Left lung (tissue), 10 donors: ENCODE measurements around the gene MLST8. TPM values are rescaled to one million over a fixed set of nuclear protein-coding genes. Genes with fewer than 3 reads are reported as not detected.

Experiments used
- ATAC-seq: fragments of 200-7000 bp; cut with Tn5 transposase; one replicate; pipeline ENCODE4 v1.9.1; 2020; ENCODE audit warnings: moderate library complexity
- DNase-seq, 4 donors: peaks; one replicate each; pipeline ENCODE4 v3.0.0-alpha.2; 2013 to 2020
- H3K27ac ChIP-seq, 2 donors: fragments of 200-600 bp; sonication (generic) in 1 of 2; one replicate each; pipeline versions ENCODE4 v1.5.0 to v1.8.0; 2020 to 2021
- H3K27me3 ChIP-seq, 2 donors: fragments of 200-600 bp; sonication (generic) in 1 of 2; one replicate each; pipeline versions ENCODE4 v1.5.0 to v1.8.0; 2020 to 2021
- H3K36me3 ChIP-seq, 2 donors: fragments of 200-600 bp; sonication (generic) in 1 of 2; one replicate each; pipeline versions ENCODE4 v1.5.0 to v1.8.0; 2020 to 2021
- H3K4me1 ChIP-seq, 2 donors: fragments of 200-600 bp; one replicate each; pipeline ENCODE4 v1.8.0; 2021
- H3K4me3 ChIP-seq, 2 donors: fragments of 200-600 bp; sonication (generic) in 1 of 2; one replicate each; pipeline versions ENCODE4 v1.5.0 to v1.8.0; 2020 to 2021; ENCODE audit warnings: mild to moderate bottlenecking in 1 of 2
- H3K9me3 ChIP-seq, 2 donors: fragments of 200-600 bp; sonication (generic) in 1 of 2; one replicate each; pipeline versions ENCODE4 v1.5.0 to v1.8.0; 2020 to 2021
- CTCF ChIP-seq, 2 donors: fragments of 200-600 bp; sonication (generic) in 1 of 2; IDR thresholded peaks; one replicate each; pipeline versions ENCODE4 v1.5.0 to v1.8.0; 2021; ENCODE audit warnings: antibody characterized with exemption in 2 of 2
- intact Hi-C, 2 donors: fragments of 100-400 bp; cut with DNase I; formaldehyde crosslinking; loops; one replicate each; pipeline versions ENCODE4 v1.11.2 to v1.14.2; 2022
- polyA plus RNA-seq, 6 donors: library from polyadenylated mRNA; unstranded; fragments of 120-200 nt; gene quantifications; one replicate each; pipeline ENCODE4 v1.2.1, GENCODE V29; 2013; ENCODE audit not compliant: insufficient read length in 6 of 6
- total RNA-seq, 2 donors: library from RNA; stranded (reverse); fragmentation: NEBNext Ultra II Directional; extraction: Animal tissue kit (Norgen Biotek cat#: 25700); gene quantifications; one replicate each; pipeline ENCODE4 v1.2.1, GENCODE V29; 2021
- donor health status: DM: no; HTN: yes; CAD: no.
- donor health status: DM: no; HTN: no; CAD: no.

The MLST8 gene
- total and polyA plus RNA-seq, 8 donors = 29.8 to 40.3 (median 37.0) TPM

- Histone ChIP-seq H3K27ac (no peak overlapping the region), H3K4me1 (no peaks in the 10 kb centered on the region), H3K27me3 (no peaks in the 10 kb centered on the region), H3K9me3 (peaks cover 0 to 3% of the 10 kb centered on the region in 2 donors), H3K4me3 (no peak overlapping the region), H3K36me3 (peaks cover 0 to 61% of the 10 kb centered on the region in 2 donors)
- intact Hi-C loops = no loop called here
- DNase-seq = no peak
- no peak for ATAC-seq
- no peak for TF ChIP-seq CTCF (IDR thresholded peaks at IDR 0.05)
These were observed 27.7 kb upstream of the MLST8 start for GRCh38 chr16:2177561-2177960.

- no peak overlapping the region for H3K4me3 ChIP-seq
- H3K27me3 ChIP-seq = no peaks in the 10 kb centered on the region
- no peaks in the 10 kb centered on the region for H3K4me1 ChIP-seq
- peaks cover 0 to 51% of the 10 kb centered on the region in 2 donors for H3K36me3 ChIP-seq
- intact Hi-C loops = no loop called here
- DNase-seq = no peak
- ATAC-seq = peak; percentile 35
- H3K9me3 ChIP-seq = peaks cover 0 to 3% of the 10 kb centered on the region in 2 donors
- no peak for TF ChIP-seq CTCF (IDR thresholded peaks at IDR 0.05)
- H3K27ac ChIP-seq = no peak overlapping the region
These were observed 26.7 kb upstream of the MLST8 start for GRCh38 chr16:2178321-2179106.

- H3K9me3 ChIP-seq = peaks cover 0 to 3% of the 10 kb centered on the region in 2 donors
- no peaks in the 10 kb centered on the region for H3K27me3 ChIP-seq
- intact Hi-C loops = no loop called here
- H3K36me3 ChIP-seq = peaks cover 0 to 45% of the 10 kb centered on the region in 2 donors
- DNase-seq (no peak), ATAC-seq (no peak)
- H3K4me3 ChIP-seq = no peak overlapping the region
- H3K27ac ChIP-seq = no peak overlapping the region
- no peaks in the 10 kb centered on the region for H3K4me1 ChIP-seq
- TF ChIP-seq CTCF (IDR thresholded peaks at IDR 0.05) = no peak
These were observed 26.1 kb upstream of the MLST8 start for GRCh38 chr16:2179107-2179501.

GRCh38 chr16:2179576-2179975 is 25.7 kb upstream of the MLST8 start:
- Histone ChIP-seq H3K9me3 (peaks cover 0 to 3% of the 10 kb centered on the region in 2 donors), H3K4me3 (no peak overlapping the region), H3K4me1 (no peaks in the 10 kb centered on the region), H3K27me3 (no peaks in the 10 kb centered on the region), H3K36me3 (peaks cover 0 to 40% of the 10 kb centered on the region in 2 donors), H3K27ac (no peak overlapping the region)
- intact Hi-C loops = no loop called here
- TF ChIP-seq CTCF (IDR thresholded peaks at IDR 0.05) = no peak
- ATAC-seq = no peak
- DNase-seq = no peak

- ATAC-seq (no peak), DNase-seq (no peak)
- intact Hi-C loops = no loop called here
- no peak for TF ChIP-seq CTCF (IDR thresholded peaks at IDR 0.05)
- Histone ChIP-seq H3K4me3 (no peak overlapping the region), H3K9me3 (peaks cover 0 to 3% of the 10 kb centered on the region in 2 donors), H3K27ac (no peak overlapping the region), H3K36me3 (peaks cover 0 to 32% of the 10 kb centered on the region in 2 donors), H3K27me3 (no peaks in the 10 kb centered on the region), H3K4me1 (no peaks in the 10 kb centered on the region)
These were observed 24.8 kb upstream of the MLST8 start for GRCh38 chr16:2180461-2180860.
